Tibial nerve (tissue), 4 donors: ENCODE results near the gene HPSE2. TPM values are rescaled to one million over a fixed set of nuclear protein-coding genes. Genes with fewer than 3 reads are reported as not detected.

ENCODE experiments used
- DNase-seq, 2 donors: peaks; one replicate each; pipeline ENCODE4 v3.0.0-alpha.2; 2019; ENCODE audit warnings: low spot score in 2 of 2
- H3K27ac ChIP-seq, 4 donors: fragments of 200-600 bp; sonication (generic) in 3 of 4; one replicate each; pipeline ENCODE4 v1.5.1; 2017 to 2019; ENCODE audit warnings: mild to moderate bottlenecking in 1 of 4
- H3K27me3 ChIP-seq, 2 donors: fragments of 200-600 bp; sonication (generic) in 1 of 2; one replicate each; pipeline versions ENCODE4 v1.5.1 to v1.6.0; 2017 to 2019
- H3K36me3 ChIP-seq, 3 donors: fragments of 200-600 bp; sonication (generic); one replicate each; pipeline ENCODE4 v1.5.1; 2018 to 2019
- H3K4me1 ChIP-seq, 4 donors: fragments of 200-600 bp; sonication (generic) in 3 of 4; one replicate each; pipeline ENCODE4 v1.5.1; 2017 to 2019
- H3K4me3 ChIP-seq, 4 donors: fragments of 200-600 bp; sonication (generic) in 3 of 4; one replicate each; pipeline ENCODE4 v1.5.1; 2017 to 2019; ENCODE audit warnings: mild to moderate bottlenecking in 1 of 4, moderate library complexity in 1 of 4
- H3K9me3 ChIP-seq, 4 donors: fragments of 200-600 bp; sonication (generic) in 3 of 4; one replicate each; pipeline ENCODE4 v1.5.1; 2017 to 2019
- CTCF ChIP-seq, 5 experiments: fragments of 200-600 bp in 3 of 5; fragments of 450-650 bp in 2 of 5; sonication (generic) in 3 of 5; IDR thresholded peaks; one replicate each; pipeline ENCODE4 v1.5.1; 2016 to 2019; ENCODE audit warnings: antibody characterized with exemption in 5 of 5, mild to moderate bottlenecking in 3 of 5, moderate library complexity in 2 of 5
- EP300 ChIP-seq, 2 donors: sonication (generic); formaldehyde crosslinking; IDR thresholded peaks; one replicate each; pipeline ENCODE4 v1.6.1; 2017; ENCODE audit warnings: antibody characterized with exemption in 2 of 2, mild to moderate bottlenecking in 1 of 2
- POLR2A ChIP-seq, 2 donors: fragments of 450-650 bp; IDR thresholded peaks; one replicate each; pipeline ENCODE4 v1.6.1; 2017; ENCODE audit warnings: antibody characterized with exemption in 2 of 2, mild to moderate bottlenecking in 2 of 2, moderate library complexity in 2 of 2
- WGBS, 2 donors: methylation state at CpG; one replicate each; pipeline ENCODE4 v1.1.5; 2018; 5-methylcytosine and 5-hydroxymethylcytosine counted together
- total RNA-seq, 4 donors: library from RNA; depleted of rRNA; stranded (reverse); fragments of >200 nt; gene quantifications; one replicate each; pipeline ENCODE4 v1.1.0, GENCODE V29; 2016

The HPSE2 gene
- total RNA-seq, 4 donors from 2014 or later = 0.63 TPM; not detected in 3

DNA sequence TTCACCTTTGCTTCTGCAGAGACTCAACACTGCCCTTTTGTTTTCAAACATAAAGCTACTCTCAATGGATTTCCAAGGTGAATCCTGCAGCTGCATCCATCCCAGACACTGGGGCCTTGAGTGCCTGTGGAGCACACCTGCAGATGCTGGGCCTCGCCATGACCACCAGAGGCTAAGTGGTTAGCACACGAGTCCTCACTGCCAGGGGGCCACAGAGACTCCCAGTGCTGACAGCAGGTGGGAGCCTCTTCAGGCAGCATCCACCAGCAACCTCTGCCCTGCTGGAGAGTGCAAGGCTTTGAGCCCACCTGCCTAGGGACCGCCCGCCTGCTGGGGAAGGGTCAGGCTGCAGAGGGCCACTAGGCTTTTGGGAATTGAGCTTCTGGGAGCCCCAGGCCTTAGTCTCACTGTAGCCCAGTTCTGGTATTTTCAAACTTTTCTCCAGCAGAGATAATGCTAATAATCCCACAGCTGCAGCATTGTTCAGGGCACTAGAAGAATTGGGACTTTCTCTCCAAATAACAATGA, 779.5 kb downstream of the HPSE2 start:
- no peak for TF ChIP-seq POLR2A (IDR thresholded peaks at IDR 0.05)
- TF ChIP-seq CTCF (IDR thresholded peaks at IDR 0.05) = no peak
- no peak for TF ChIP-seq EP300 (IDR thresholded peaks at IDR 0.05)
- peaks cover 0 to 10% (median 7%) of the 10 kb centered on the region in 4 donors for H3K4me1 ChIP-seq
- no peaks in the 10 kb centered on the region for H3K9me3 ChIP-seq
- no peak overlapping the region for H3K4me3 ChIP-seq
- H3K27ac ChIP-seq = no peak overlapping the region
- DNase-seq = no peak
- 87 to 95% methylated on average over 4 of the region's 4 CpGs for WGBS, 2 donors
- H3K36me3 ChIP-seq = no peaks in the 10 kb centered on the region
- peaks cover 0 to 3% of the 10 kb centered on the region in 2 donors for H3K27me3 ChIP-seq

DNA sequence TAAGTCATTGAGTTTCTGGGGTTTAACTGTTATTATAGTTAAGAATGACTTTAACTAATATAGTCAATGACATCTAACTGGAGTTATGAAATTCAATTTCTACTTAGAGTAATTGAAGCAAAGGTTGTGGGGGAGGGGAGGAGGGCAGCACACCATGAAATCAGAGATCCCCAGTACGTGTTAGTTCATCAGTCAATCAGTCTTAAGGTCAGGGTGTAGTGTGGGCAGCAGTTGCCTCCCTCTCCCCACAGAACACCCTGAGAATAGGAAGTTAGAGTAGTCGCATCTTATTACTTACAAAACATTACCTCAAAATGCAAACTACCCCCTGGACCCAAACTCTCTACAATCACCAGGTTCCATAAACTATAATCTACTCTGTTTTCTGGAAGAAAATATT, 781.9 kb downstream of the HPSE2 start:
- Histone ChIP-seq H3K27ac (no peak overlapping the region), H3K4me3 (no peak overlapping the region), H3K27me3 (peaks cover 0 to 3% of the 10 kb centered on the region in 2 donors), H3K36me3 (no peaks in the 10 kb centered on the region), H3K4me1 (no peaks in the 10 kb centered on the region), H3K9me3 (no peaks in the 10 kb centered on the region)
- TF ChIP-seq CTCF (IDR thresholded peaks at IDR 0.05) (no peak), EP300 (IDR thresholded peaks at IDR 0.05) (no peak), POLR2A (IDR thresholded peaks at IDR 0.05) (no peak)
- 67 to 69% methylated on average over 2 of the region's 2 CpGs for whole genome bisulfite sequencing, 2 donors
- no peak for DNase-seq

GRCh38 chr10:98450618-98451017, 785.0 kb downstream of the HPSE2 start:
- 66 to 68% methylated on average over 1 of the region's 1 CpG for WGBS, 2 donors
- TF ChIP-seq EP300 (IDR thresholded peaks at IDR 0.05) (no peak), CTCF (IDR thresholded peaks at IDR 0.05) (no peak), POLR2A (IDR thresholded peaks at IDR 0.05) (no peak)
- peaks cover 0 to 14% (median 3%) of the 10 kb centered on the region in 4 donors for H3K4me1 ChIP-seq
- no peaks in the 10 kb centered on the region for H3K36me3 ChIP-seq
- H3K27me3 ChIP-seq = peaks cover 0 to 3% of the 10 kb centered on the region in 2 donors
- H3K9me3 ChIP-seq = no peaks in the 10 kb centered on the region
- H3K27ac ChIP-seq = no peak overlapping the region
- no peak for DNase-seq
- no peak overlapping the region for H3K4me3 ChIP-seq

- Histone ChIP-seq H3K27me3 (peaks cover 0 to 3% of the 10 kb centered on the region in 2 donors), H3K4me3 (no peak overlapping the region), H3K36me3 (peaks cover 0 to 13% (median 0%) of the 10 kb centered on the region in 3 donors), H3K27ac (no peak overlapping the region), H3K4me1 (peaks cover 0 to 23% (median 5%) of the 10 kb centered on the region in 4 donors), H3K9me3 (no peaks in the 10 kb centered on the region)
- no peak for DNase-seq
- no peak for TF ChIP-seq CTCF (IDR thresholded peaks at IDR 0.05)
- no peak for TF ChIP-seq EP300 (IDR thresholded peaks at IDR 0.05)
- TF ChIP-seq POLR2A (IDR thresholded peaks at IDR 0.05) = no peak
Measured at GRCh38 chr10:98449287-98449686, 786.4 kb downstream of the HPSE2 start.

- H3K9me3 ChIP-seq = no peaks in the 10 kb centered on the region
- 3 to 4% methylated on average over 28 to 37 of the region's 47 CpGs for WGBS, 2 donors
- H3K4me3 ChIP-seq = peak within 1 kb of the TSS; percentile 60 to 93 (median 80)
- H3K27ac ChIP-seq = peak within 1 kb of the TSS; percentile 81 to 96 (median 94)
- no peaks in the 10 kb centered on the region for H3K27me3 ChIP-seq
- peaks cover 0 to 38% (median 0%) of the 10 kb centered on the region in 3 donors for H3K36me3 ChIP-seq
- peak; percentile 70 to 71 for DNase-seq
- H3K4me1 ChIP-seq = peaks cover 0 to 23% (median 5%) of the 10 kb centered on the region in 4 donors
- TF ChIP-seq EP300 (IDR thresholded peaks at IDR 0.05) (peak in 1 of 2 donors; percentile 86), POLR2A (IDR thresholded peaks at IDR 0.05) (peak; percentile 88 to 89), CTCF (IDR thresholded peaks at IDR 0.05) (peak in 2 of 5 experiments; percentile 31 to 40)
Measured at GRCh38 chr10:98446661-98447221, 788.9 kb downstream of the HPSE2 start, which contains the start of gene HPS1. HPS1 (minus strand) TSS chr10:98446935; CDS start chr10:98443240, 3,695 bp downstream.
